RWPE1 (cell line): ENCODE measurements around the gene NF2.

Experiments
- CTCF ChIA-PET: fragments of 350-600 bp; sonication (Branson Sonifier 250); formaldehyde crosslinking; extraction: SDS; loops from one replicate; lab custom pipeline; 2021; lab: Yijun Ruan, JAX
- POLR2A ChIA-PET: fragments of 400-600 bp; formaldehyde crosslinking; extraction: SDS; loops from one replicate; lab custom pipeline; 2020; ENCODE audit warnings: antibody characterized with exemption; ENCODE audit not compliant: low non-redundant PET; lab: Yijun Ruan, JAX
- DNase-seq: peaks from one replicate; pipeline ENCODE4 v3.0.0; 2012; ENCODE audit warnings: low spot score
- H3K27ac ChIP-seq: fragments of 450-650 bp; 2 replicates; pipeline ENCODE4 v1.5.1; 2017
- TF ChIP-seq, protein P1 (sequence below): fragments of 450-650 bp; conservative IDR thresholded peaks from 2 replicates; pipeline ENCODE4 v1.5.1; 2017; ENCODE audit warnings: low read depth, mild to moderate bottlenecking

NF2 gene

DNA sequence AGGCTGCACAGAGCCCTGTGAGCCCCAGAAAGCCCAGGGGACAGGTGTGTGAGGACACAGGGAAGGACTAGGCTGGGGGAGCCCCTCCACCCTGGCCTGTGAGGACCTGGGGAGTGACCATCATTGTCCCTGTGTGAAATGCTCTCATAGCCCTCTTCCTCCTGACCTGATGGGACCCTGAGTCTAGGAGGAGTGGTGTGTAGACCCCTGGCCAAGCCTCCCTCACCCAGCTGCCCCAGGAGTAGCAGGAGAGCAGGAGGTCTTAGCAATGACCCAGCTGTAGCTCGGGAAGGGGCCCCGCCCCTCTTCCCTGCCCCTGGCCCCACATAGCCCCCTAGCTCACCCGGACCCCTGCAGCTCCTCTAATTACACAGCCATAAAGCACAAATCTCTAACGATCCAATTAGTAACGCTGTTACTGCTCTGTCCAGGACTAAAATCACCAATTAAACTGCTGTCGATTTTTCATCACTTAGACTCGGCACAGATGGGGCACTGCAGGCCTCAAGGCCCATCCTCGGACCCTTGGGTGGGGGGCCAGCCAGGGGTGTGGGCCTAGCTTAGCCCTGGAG is 109.8 kb downstream of the NF2 start:
- POLR2A ChIA-PET: no interaction called here
- no peak overlapping the region for H3K27ac ChIP-seq
- TF ChIP-seq, protein P1, sequence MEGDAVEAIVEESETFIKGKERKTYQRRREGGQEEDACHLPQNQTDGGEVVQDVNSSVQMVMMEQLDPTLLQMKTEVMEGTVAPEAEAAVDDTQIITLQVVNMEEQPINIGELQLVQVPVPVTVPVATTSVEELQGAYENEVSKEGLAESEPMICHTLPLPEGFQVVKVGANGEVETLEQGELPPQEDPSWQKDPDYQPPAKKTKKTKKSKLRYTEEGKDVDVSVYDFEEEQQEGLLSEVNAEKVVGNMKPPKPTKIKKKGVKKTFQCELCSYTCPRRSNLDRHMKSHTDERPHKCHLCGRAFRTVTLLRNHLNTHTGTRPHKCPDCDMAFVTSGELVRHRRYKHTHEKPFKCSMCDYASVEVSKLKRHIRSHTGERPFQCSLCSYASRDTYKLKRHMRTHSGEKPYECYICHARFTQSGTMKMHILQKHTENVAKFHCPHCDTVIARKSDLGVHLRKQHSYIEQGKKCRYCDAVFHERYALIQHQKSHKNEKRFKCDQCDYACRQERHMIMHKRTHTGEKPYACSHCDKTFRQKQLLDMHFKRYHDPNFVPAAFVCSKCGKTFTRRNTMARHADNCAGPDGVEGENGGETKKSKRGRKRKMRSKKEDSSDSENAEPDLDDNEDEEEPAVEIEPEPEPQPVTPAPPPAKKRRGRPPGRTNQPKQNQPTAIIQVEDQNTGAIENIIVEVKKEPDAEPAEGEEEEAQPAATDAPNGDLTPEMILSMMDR: no peak
- CTCF ChIA-PET: no interaction called here
- no peak for DNase-seq

DNA sequence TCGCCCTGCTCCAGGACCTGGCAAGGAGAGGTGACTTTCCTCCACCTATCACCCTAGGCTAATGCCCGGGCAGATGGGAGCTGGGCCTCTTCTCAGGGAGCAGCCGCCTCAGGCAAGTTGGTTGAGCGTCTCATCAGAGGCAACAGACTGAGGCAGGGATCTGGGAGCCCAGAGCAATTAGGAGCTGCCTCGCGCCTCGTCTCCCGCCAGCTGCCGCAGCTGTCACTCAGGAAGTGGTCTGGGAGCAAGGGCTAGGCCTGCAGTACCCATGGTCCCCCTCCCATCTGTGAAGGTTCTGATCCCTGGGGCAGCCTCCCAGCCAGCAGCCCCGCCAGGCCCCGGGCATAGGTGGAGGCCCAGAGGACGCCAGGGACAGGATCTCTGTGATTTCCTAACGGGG is 111.8 kb downstream of the NF2 start:
- TF ChIP-seq, protein P1: no peak
- ChIA-PET CTCF (no interaction called here), POLR2A (no interaction called here)
- no peak overlapping the region for H3K27ac ChIP-seq
- DNase-seq: no peak

DNA sequence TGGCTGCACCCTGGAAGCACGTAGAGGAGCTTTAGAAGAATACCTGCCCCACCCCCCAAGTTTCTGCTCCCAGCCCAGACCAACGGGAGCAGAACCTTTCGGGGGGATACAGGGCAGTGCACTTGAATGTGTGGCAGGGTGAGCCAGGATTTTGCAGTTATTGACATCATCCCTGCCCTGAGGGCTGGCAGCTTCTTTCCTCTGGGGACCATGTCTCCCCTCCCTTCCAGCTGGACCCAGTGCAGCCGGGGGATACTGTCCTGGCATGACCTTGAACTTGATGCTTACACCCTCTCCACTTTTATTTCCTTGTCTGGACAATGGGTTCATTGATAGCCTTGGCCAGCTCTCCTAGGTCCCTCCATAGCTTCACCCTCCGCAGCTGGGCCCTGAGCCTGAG is 112.3 kb downstream of the NF2 start:
- no peak overlapping the region for H3K27ac ChIP-seq
- CTCF ChIA-PET: no interaction called here
- DNase-seq: no peak
- TF ChIP-seq, protein P1: no peak
- POLR2A ChIA-PET: no interaction called here

DNA sequence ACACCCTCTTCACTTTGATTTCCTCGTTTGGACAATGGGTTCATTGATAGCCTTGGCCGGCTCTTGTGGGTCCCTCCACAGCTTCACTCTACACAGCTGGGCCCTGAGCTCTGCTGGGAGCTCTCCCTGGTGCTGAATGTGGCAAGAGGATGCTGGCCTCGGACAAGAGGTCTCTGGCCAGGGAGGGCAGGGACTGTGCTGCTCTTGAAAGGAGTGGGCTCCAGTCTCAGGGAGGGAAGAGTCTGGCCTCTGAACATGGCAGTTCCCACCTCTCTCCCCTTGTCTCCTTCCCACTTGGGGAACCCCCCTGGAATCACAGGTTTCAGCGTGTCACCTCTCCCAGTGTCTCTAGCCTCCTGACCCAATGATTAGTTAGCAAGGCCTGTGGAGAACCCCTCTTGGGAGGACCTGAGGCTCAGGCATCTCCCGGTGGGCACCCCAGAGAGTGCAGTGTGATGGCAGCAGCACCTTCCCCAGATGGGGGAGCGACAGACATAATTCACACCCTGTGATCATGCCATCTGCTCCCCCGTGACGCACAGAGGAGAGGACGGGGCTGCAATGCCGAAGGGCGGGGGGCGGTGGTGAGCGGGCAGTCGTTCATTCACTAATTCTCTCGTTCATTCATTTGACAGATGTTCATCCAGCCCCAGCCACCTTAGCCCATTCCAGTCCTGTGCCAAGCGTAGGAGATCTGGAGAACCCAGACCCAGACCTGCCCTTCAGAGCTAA is 113.5 kb downstream of the NF2 start:
- H3K27ac ChIP-seq: no peak overlapping the region
- CTCF ChIA-PET: interaction anchor here (1.5 kb wide), 1 partner anchor 91 kb away, joined by 3 read pairs; no protein-coding TSS in a partner anchor
- TF ChIP-seq, protein P1: no peak
- POLR2A ChIA-PET: no interaction called here
- DNase-seq: no peak

DNA sequence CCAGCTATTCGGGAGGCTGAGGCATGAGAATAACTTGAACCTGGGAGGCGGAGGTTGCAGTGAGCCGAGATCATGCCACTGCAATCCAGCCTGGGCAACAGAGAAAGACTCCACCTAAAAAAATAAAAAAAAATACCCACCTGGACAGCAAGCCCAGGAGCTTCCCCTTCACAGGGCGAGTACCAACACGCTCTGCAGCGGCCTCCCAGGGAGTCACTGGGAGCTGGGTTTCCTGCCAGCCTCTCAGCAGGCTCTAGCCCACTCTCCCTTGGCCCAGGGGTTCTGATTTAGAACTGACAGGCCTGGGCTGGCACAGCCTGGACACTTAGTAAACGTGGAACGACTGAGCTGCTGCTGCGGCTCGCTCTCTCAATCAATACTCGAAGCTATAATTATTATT is 114.4 kb downstream of the NF2 start:
- TF ChIP-seq, protein P1: no peak
- CTCF ChIA-PET: interaction anchor here (1.5 kb wide), 1 partner anchor 92 kb away, joined by 3 read pairs; no protein-coding TSS in a partner anchor
- DNase-seq: peak; percentile 38
- POLR2A ChIA-PET: no interaction called here
- 0 out of 2 replicates have a peak overlapping the region, but pooled peaks have one; percentile 9 for H3K27ac ChIP-seq

DNA sequence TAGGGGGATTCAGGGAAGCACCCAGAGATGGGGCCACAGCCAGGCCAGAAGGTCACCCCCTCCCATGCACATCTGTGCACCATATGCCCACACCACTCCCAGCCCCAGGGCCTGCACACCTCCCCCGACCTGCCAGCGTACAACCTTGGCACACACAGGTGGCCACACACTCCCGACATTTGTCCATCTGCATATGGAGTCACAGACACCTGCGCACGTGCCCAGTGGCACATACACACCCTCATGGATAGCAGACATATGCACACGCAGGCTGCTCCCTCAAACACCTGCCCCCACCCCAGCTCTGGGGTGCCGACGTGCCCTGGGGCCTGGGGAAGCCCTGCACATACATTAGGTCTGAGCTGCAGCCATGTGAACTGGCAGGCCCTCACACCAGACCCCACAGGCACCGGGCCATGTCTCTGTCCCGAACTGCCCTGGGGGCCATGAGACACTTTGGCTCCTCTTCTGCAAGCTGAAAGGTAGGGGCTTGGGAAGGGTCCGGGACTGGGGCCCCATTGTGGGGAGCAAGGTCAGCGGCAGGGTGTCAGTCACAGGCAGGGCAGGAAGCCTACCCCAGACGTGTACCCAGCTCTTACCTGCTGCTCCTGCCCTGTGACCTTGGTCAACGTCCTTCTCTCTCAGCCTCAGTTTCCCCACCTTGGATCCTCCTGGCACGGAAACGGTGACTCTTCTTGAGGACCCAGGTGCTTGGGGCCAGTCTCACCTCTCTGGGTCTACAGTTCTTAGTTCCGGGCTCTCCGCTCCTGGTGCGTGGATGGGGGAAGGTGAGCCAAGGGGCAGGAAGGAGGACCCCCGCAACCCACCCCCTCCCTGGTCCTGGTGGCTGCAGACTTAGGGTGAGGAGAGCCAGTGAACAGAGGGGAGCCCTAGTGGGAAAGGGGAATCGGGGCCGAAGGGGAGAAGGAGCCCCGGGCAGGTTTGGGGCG is 115.8 kb downstream of the NF2 start:
- ChIA-PET CTCF (interaction anchor here (0.5 to 0.6 kb wide), 2 partner anchors 14 to 71 kb away, joined by 3 to 4 read pairs; no protein-coding TSS in a partner anchor), POLR2A (no interaction called here)
- no peak overlapping the region for H3K27ac ChIP-seq
- TF ChIP-seq, protein P1: no peak
- no peak for DNase-seq
